IMR-90 (cell line): ENCODE results near the gene DGKH. TPM values are rescaled to one million over a fixed set of nuclear protein-coding genes. Genes with fewer than 3 reads are reported as not detected.

Experiments used
- ATAC-seq: fragments of 200-7000 bp; cut with Tn5 transposase; 2 replicates; pipeline ENCODE4 v1.9.1; 2020; ENCODE audit warnings: low read depth, mild to moderate bottlenecking, moderate library complexity
- BruUV-seq: library from RNA; stranded (reverse); fragments of 400-500 nt; replicated peaks from 2 replicates; lab custom pipeline; 2021; lab: Mats Ljungman, UMichigan
- CTCF ChIA-PET: fragments of 300-600 bp; formaldehyde crosslinking; extraction: SDS; loops from one replicate; lab custom pipeline; 2021; ENCODE audit warnings: antibody characterized with exemption; lab: Yijun Ruan, JAX
- POLR2A ChIA-PET: fragments of 300-600 bp; sonication (Branson Sonifier 250); formaldehyde crosslinking; loops from one replicate; lab custom pipeline; 2022; ENCODE audit warnings: antibody characterized with exemption; ENCODE audit not compliant: unreplicated experiment; lab: Charles Lee
- DNase-seq: peaks from one replicate; pipeline ENCODE4 v3.0.0; 2013
- H2AFZ ChIP-seq: replicated peaks from 2 replicates; pipeline ENCODE3; 2013; ENCODE audit warnings: low read length, mild to moderate bottlenecking; ENCODE audit not compliant: poor library complexity
- H2AK5ac ChIP-seq: 2 replicates; pipeline ENCODE4 v1.6.1; 2013; ENCODE audit warnings: low read depth, low read length, inconsistent platforms
- H2AK9ac ChIP-seq: replicated peaks from 2 replicates; pipeline ENCODE3; 2013; ENCODE audit warnings: mild to moderate bottlenecking, low read depth, low read length, moderate library complexity; ENCODE audit not compliant: poor library complexity
- H2BK120ac ChIP-seq: 2 replicates; pipeline ENCODE4 v1.6.1; 2013; ENCODE audit warnings: low read depth, low read length, inconsistent platforms
- H2BK15ac ChIP-seq: 3 replicates; pipeline ENCODE4 v1.6.1; 2013; ENCODE audit warnings: low read depth, low read length, inconsistent platforms
- H2BK20ac ChIP-seq: 2 replicates; pipeline ENCODE4 v1.6.1; 2013; ENCODE audit warnings: low read depth, mild to moderate bottlenecking, inconsistent platforms, low read length, moderate library complexity
- H2BK5ac ChIP-seq: 2 replicates; pipeline ENCODE4 v1.6.1; 2013; ENCODE audit warnings: mild to moderate bottlenecking, low read depth, low read length, inconsistent platforms; ENCODE audit not compliant: poor library complexity, severe bottlenecking
- H3K14ac ChIP-seq: replicated peaks from 2 replicates; pipeline ENCODE4 v1.6.1; 2013; ENCODE audit warnings: low read depth, low read length, inconsistent platforms
- H3K18ac ChIP-seq: 2 replicates; pipeline ENCODE4 v1.6.1; 2013; ENCODE audit warnings: low read depth, low read length, control low read depth
- H3K23ac ChIP-seq: 2 replicates; pipeline ENCODE4 v1.6.1; 2013; ENCODE audit warnings: low read depth, low read length, inconsistent platforms
- H3K27ac ChIP-seq: 2 replicates; pipeline ENCODE4 v1.5.1; 2013; ENCODE audit warnings: mild to moderate bottlenecking, control low read depth, low read length; ENCODE audit not compliant: insufficient read depth
- H3K27me3 ChIP-seq: 2 replicates; pipeline ENCODE4 v1.6.1; 2013; ENCODE audit warnings: low read length; ENCODE audit not compliant: control insufficient read depth, insufficient read depth
- H3K36me3 ChIP-seq: 2 replicates; pipeline ENCODE4 v1.6.1; 2013; ENCODE audit warnings: low read length, mixed read lengths; ENCODE audit not compliant: control insufficient read depth, insufficient read depth
- H3K4ac ChIP-seq: 2 replicates; pipeline ENCODE4 v1.6.1; 2013; ENCODE audit warnings: low read depth, low read length, inconsistent platforms
- H3K4me1 ChIP-seq: 2 replicates; pipeline ENCODE4 v1.6.1; 2013; ENCODE audit warnings: low read length, mixed read lengths; ENCODE audit not compliant: control insufficient read depth, insufficient read depth
- H3K4me2 ChIP-seq: 2 replicates; pipeline ENCODE4 v1.6.1; 2013; ENCODE audit warnings: low read depth, mild to moderate bottlenecking, control low read depth, low read length, moderate library complexity
- H3K4me3 ChIP-seq: 2 replicates; pipeline ENCODE4 v1.5.1; 2013; ENCODE audit warnings: low read depth, mild to moderate bottlenecking, control low read depth, low read length, moderate library complexity; ENCODE audit not compliant: insufficient read depth
- H3K56ac ChIP-seq: 2 replicates; pipeline ENCODE4 v1.6.1; 2013; ENCODE audit warnings: low read length, inconsistent platforms; ENCODE audit not compliant: insufficient read depth; ENCODE audit errors: extremely low read depth
- H3K79me1 ChIP-seq, 2 experiments: 2 replicates each; pipeline ENCODE4 v1.6.1; 2013; ENCODE audit warnings: low read length in 2 of 2, inconsistent platforms in 1 of 2, low read depth in 1 of 2
- H3K9ac ChIP-seq: 2 replicates; pipeline ENCODE4 v1.6.1; 2013; ENCODE audit warnings: low read depth, low read length, control low read depth
- H3K9me1 ChIP-seq: 2 replicates; pipeline ENCODE4 v1.6.1; 2013; ENCODE audit warnings: low read length, inconsistent platforms; ENCODE audit not compliant: insufficient read depth
- H3K9me3 ChIP-seq: 2 replicates; pipeline ENCODE4 v1.6.1; 2013; ENCODE audit warnings: low read length; ENCODE audit not compliant: control insufficient read depth, insufficient read depth
- H4K20me1 ChIP-seq: 2 replicates; pipeline ENCODE4 v1.6.1; 2013; ENCODE audit warnings: low read length, inconsistent platforms; ENCODE audit not compliant: insufficient read depth
- H4K5ac ChIP-seq: 2 replicates; pipeline ENCODE4 v1.6.1; 2013; ENCODE audit warnings: mild to moderate bottlenecking, low read depth, low read length, control low read depth
- H4K8ac ChIP-seq, 2 experiments: 2 replicates each; pipeline ENCODE4 v1.6.1; 2013; ENCODE audit warnings: low read depth in 2 of 2, low read length in 2 of 2, control low read depth in 1 of 2, inconsistent platforms in 1 of 2
- H4K91ac ChIP-seq: 2 replicates; pipeline ENCODE4 v1.6.1; 2013; ENCODE audit warnings: low read depth, low read length, inconsistent platforms; ENCODE audit not compliant: insufficient read depth
- BHLHE40 ChIP-seq: fragments of 150-350 bp; IDR thresholded peaks from 2 replicates; pipeline ENCODE4 v1.6.1; 2016; ENCODE audit warnings: mild to moderate bottlenecking, low read depth, low read length
- CEBPB ChIP-seq: IDR thresholded peaks from 2 replicates; pipeline ENCODE4 v1.6.1; 2012; ENCODE audit warnings: low read depth, low read length, improper control_type of control experiment
- ELK1 ChIP-seq: fragments of 150-350 bp; IDR thresholded peaks from 2 replicates; pipeline ENCODE4 v1.6.1; 2016; ENCODE audit warnings: low read depth, mild to moderate bottlenecking, low read length, moderate library complexity, borderline replicate concordance
- FOS ChIP-seq: fragments of 150-350 bp; IDR thresholded peaks from 2 replicates; pipeline ENCODE4 v1.6.1; 2016; ENCODE audit warnings: low read depth, low read length
- MAFK ChIP-seq: IDR thresholded peaks from 2 replicates; pipeline ENCODE4 v1.6.1; 2012; ENCODE audit warnings: low read depth, low read length, improper control_type of control experiment
- NFE2L2 ChIP-seq: fragments of 150-350 bp; IDR thresholded peaks from 2 replicates; pipeline ENCODE4 v1.6.1; 2016; ENCODE audit warnings: low read depth, mild to moderate bottlenecking, low read length
- RAD21 ChIP-seq: IDR thresholded peaks from 2 replicates; pipeline ENCODE4 v1.6.1; 2012; ENCODE audit warnings: low read length, improper control_type of control experiment
- SMC3 ChIP-seq: fragments of 150-350 bp; IDR thresholded peaks from 2 replicates; pipeline ENCODE4 v1.6.1; 2016; ENCODE audit warnings: low read depth, mild to moderate bottlenecking, antibody characterized with exemption, low read length, moderate library complexity
- WGBS, 2 experiments: methylation state at CpG; one replicate each; pipeline versions ENCODE4 v1.1.5 to v1.1.7; 2013; ENCODE audit warnings: missing lambda C conversion rate in 2 of 2; ENCODE audit not compliant: insufficient read length in 1 of 2; ENCODE audit errors: extremely low coverage in 2 of 2; 5-methylcytosine and 5-hydroxymethylcytosine counted together
- dilution Hi-C: fragments of 300-500 bp; cut with HindIII; formaldehyde crosslinking; loops from one replicate; pipeline ENCODE4 v1.14.3; 2018; ENCODE audit warnings: low sequenced_read_pairs; ENCODE audit not compliant: unreplicated experiment
- in situ Hi-C: fragments of 300-500 bp; cut with MboI; formaldehyde crosslinking; loops from 3 replicates; pipeline ENCODE4 v1.14.3; 2019; ENCODE audit warnings: low sequenced_read_pairs, inconsistent platforms, mixed read lengths
- intact Hi-C: fragments of 100-400 bp; cut with micrococcal nuclease; formaldehyde crosslinking; loops from 2 replicates; pipeline ENCODE4 v1.10.0; 2022
- polyA plus RNA-seq, 3 experiments: library from polyadenylated mRNA; depleted of rRNA; stranded (reverse); fragments of >200 nt; gene quantifications; 2 replicates each; pipeline ENCODE4 v1.2.3, GENCODE V29; 2012; ENCODE audit warnings: low replicate concordance in 1 of 3
- total RNA-seq: library from RNA; depleted of rRNA; stranded (reverse); fragments of >200 nt; gene quantifications from 2 replicates; pipeline ENCODE4 v1.2.3, GENCODE V29; 2012

The DGKH gene
- total and polyA plus RNA-seq, 2 of the 4 experiments (the other 2 are of a cell fraction) = 2.0 to 13.4 TPM

GRCh38 chr13:42066542-42066941 lies 18.1 kb downstream of the DGKH start:
- Histone ChIP-seq H3K9me1 (peaks cover 16% of the 10 kb centered on the region), H3K9ac (no peak overlapping the region), H3K79me1 (peaks cover 19 to 42% of the 10 kb centered on the region in 2 experiments; a peak in 3 of 4 replicates), H4K20me1 (no peaks in the 10 kb centered on the region; the same call in 1 of the 2 replicates), H2AFZ (no peak overlapping the region), H2AK9ac (no peak overlapping the region), H3K27ac (no peak overlapping the region), H3K36me3 (no peaks in the 10 kb centered on the region), H3K4me3 (no peak overlapping the region), H3K4me1 (peaks cover 13% of the 10 kb centered on the region), H3K23ac (no peak overlapping the region), H3K14ac (no peak overlapping the region), H2AK5ac (no peak overlapping the region), H3K27me3 (no peaks in the 10 kb centered on the region), H3K9me3 (no peaks in the 10 kb centered on the region), H2BK120ac (no peak overlapping the region), H3K4me2 (peak overlapping the region; percentile 14; the same call in 1 of the 2 replicates), H4K91ac (no peak overlapping the region), H3K4ac (no peak overlapping the region), H2BK20ac (no peak overlapping the region), H2BK15ac (no peak overlapping the region), H2BK5ac (peak overlapping the region; percentile 87), H4K5ac (no peak overlapping the region), H3K18ac (no peak overlapping the region), H4K8ac (0 out of 4 replicates have a peak overlapping the region, but pooled peaks of 1 of the 2 experiments have one; percentile 43), H3K56ac (no peak overlapping the region)
- ChIA-PET CTCF (no interaction called here), POLR2A (no interaction called here)
- in situ Hi-C loops = no loop called here
- DNase-seq (peak; percentile 97), ATAC-seq (peak; percentile 91)
- no CpG with 5 or more reads among the region's 5 CpGs for WGBS, 2 experiments
- dilution Hi-C loops = no loop called here
- BruUV-seq = no TSS peak
- intact Hi-C loops = no loop called here
- TF ChIP-seq RAD21 (no peak), NFE2L2 (no peak), CEBPB (peak; percentile 93), BHLHE40 (peak; percentile 63), FOS (peak; percentile 82), ELK1 (no peak), SMC3 (no peak), MAFK (peak; percentile 51; the same call in 1 of the 2 replicates)
